ENCODE results near the gene NPIPB6. TPM values are rescaled to one million over a fixed set of nuclear protein-coding genes. Genes with fewer than 3 reads are reported as not detected.
A peak's percentile ranks its signal among the peaks of the same experiment; 100 is the strongest.

Gene NPIPB6
- total RNA-seq, 2 donors from 2014 or later, result 1.8 to 3.5 TPM

DNA sequence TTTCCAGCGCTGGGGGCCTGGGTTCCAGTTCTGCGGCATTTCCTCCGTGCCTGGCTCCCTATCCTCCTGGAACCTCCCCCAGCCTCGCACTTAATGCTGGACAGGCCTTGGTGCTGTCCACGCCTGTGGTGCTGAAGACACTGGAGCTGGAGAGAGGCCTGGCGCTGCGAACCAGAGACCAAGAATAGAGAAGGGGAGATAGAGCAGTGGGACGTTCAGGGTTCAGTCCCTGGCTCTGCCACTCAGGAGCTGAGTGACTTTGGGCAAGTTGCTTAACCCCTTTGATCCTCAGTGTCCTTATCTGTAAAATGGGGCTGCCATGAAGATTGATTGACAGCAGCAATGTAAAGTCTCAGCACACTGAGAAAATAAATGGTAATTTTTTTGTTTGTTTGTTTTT is 59.1 kb downstream of the NPIPB6 start:
- peak; percentile 87 for DNase-seq
- Histone ChIP-seq H3K27me3 (ENCODE audit: control insufficient read depth, insufficient read depth, low read length, poor library complexity, severe bottlenecking) (no peaks in the 10 kb centered on the region), H3K36me3 (ENCODE audit: control insufficient read depth, insufficient read depth, low read length) (peaks cover 26% of the 10 kb centered on the region), H3K9ac (ENCODE audit: extremely low read depth, low read length, poor library complexity, severe bottlenecking) (no peak overlapping the region), H3K9me3 (ENCODE audit: control insufficient read depth, low read length) (no peaks in the 10 kb centered on the region), H3K27ac (ENCODE audit: low read depth, low read length) (no peak overlapping the region), H3K4me1 (ENCODE audit: control insufficient read depth, insufficient read depth, low read length) (no peaks in the 10 kb centered on the region), H3K4me3 (ENCODE audit: low read length) (no peak overlapping the region)
- Mint-ChIP-seq H3K36me3 (ENCODE audit: low read depth) (peaks cover 49% of the 10 kb centered on the region), H3K4me3 (no peak overlapping the region), H3K4me1 (peaks cover 4% of the 10 kb centered on the region), H3K27me3 (ENCODE audit: insufficient read depth) (no peaks in the 10 kb centered on the region), H3K27ac (no peak overlapping the region), H3K9me3 (no peaks in the 10 kb centered on the region)
- TF ChIP-seq, protein P1, sequence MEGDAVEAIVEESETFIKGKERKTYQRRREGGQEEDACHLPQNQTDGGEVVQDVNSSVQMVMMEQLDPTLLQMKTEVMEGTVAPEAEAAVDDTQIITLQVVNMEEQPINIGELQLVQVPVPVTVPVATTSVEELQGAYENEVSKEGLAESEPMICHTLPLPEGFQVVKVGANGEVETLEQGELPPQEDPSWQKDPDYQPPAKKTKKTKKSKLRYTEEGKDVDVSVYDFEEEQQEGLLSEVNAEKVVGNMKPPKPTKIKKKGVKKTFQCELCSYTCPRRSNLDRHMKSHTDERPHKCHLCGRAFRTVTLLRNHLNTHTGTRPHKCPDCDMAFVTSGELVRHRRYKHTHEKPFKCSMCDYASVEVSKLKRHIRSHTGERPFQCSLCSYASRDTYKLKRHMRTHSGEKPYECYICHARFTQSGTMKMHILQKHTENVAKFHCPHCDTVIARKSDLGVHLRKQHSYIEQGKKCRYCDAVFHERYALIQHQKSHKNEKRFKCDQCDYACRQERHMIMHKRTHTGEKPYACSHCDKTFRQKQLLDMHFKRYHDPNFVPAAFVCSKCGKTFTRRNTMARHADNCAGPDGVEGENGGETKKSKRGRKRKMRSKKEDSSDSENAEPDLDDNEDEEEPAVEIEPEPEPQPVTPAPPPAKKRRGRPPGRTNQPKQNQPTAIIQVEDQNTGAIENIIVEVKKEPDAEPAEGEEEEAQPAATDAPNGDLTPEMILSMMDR (conservative IDR thresholded peaks at IDR 0.05), result no peak
- WGBS, 2 experiments (ENCODE audit: insufficient coverage in 1 of 2, insufficient read length in 1 of 2), result 89 to 92% methylated on average over 5 to 8 of the region's 8 CpGs

DNA sequence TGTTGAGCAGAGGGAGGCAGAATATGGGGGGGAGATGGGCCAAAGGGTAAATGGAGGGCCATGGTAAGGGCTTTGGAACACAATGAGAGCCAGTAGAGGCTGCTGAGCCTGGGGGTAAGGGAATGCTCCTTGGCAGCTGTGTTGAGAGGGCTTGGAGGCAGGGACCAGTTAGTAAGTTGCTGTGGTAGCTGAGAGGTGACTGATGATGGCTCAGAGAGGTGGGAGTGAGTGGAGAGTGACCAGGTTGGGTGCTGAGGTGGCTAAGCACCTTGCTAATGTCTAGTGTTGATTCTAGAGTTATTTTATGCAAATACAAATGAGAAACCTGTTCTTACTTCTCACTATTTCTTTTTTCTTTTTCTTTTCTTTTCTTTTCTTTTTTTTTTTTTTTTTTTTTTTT is 60.2 kb downstream of the NPIPB6 start:
- H3K9ac ChIP-seq (ENCODE audit: extremely low read depth, low read length, poor library complexity, severe bottlenecking), result no peak overlapping the region
- Mint-ChIP-seq H3K4me1 (peaks cover 9% of the 10 kb centered on the region), H3K27ac (no peak overlapping the region), H3K4me3 (no peak overlapping the region), H3K9me3 (no peaks in the 10 kb centered on the region), H3K36me3 (ENCODE audit: low read depth) (peaks cover 40% of the 10 kb centered on the region), H3K27me3 (ENCODE audit: insufficient read depth) (no peaks in the 10 kb centered on the region)
- peaks cover 17% of the 10 kb centered on the region for H3K36me3 ChIP-seq (ENCODE audit: control insufficient read depth, insufficient read depth, low read length)
- H3K4me3 ChIP-seq (ENCODE audit: low read length), result no peak overlapping the region
- TF ChIP-seq, protein P1 (conservative IDR thresholded peaks at IDR 0.05), result no peak
- no peak for DNase-seq
- peaks cover 6% of the 10 kb centered on the region for H3K4me1 ChIP-seq (ENCODE audit: control insufficient read depth, insufficient read depth, low read length)
- H3K27ac ChIP-seq (ENCODE audit: low read depth, low read length), result no peak overlapping the region
- H3K9me3 ChIP-seq (ENCODE audit: control insufficient read depth, low read length), result no peaks in the 10 kb centered on the region
- no peaks in the 10 kb centered on the region for H3K27me3 ChIP-seq (ENCODE audit: control insufficient read depth, insufficient read depth, low read length, poor library complexity, severe bottlenecking)

DNA sequence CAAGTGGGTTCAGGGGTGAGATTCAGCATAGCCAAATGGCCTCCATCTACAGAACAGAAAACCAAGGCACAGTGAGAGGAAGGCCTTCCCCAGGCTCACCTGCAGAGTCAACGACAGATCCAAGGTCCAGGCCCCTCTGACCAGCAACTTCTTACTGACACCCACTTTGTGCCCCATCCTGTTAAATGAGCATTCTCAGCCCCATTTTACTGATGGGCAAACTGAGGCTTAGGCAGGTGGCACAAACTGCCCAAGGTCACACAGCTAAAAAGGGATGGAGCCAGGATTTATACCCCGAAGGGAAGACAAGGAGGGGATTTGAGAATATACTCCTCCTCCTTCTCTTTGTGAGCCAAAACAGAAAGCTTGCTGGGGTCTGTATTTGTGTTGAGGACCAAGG is 61.7 kb downstream of the NPIPB6 start:
- H3K27me3 Mint-ChIP-seq (ENCODE audit: insufficient read depth), result no peaks in the 10 kb centered on the region
- peaks cover 18% of the 10 kb centered on the region for H3K4me1 Mint-ChIP-seq
- H3K9me3 Mint-ChIP-seq, result no peaks in the 10 kb centered on the region
- H3K36me3 ChIP-seq (ENCODE audit: control insufficient read depth, insufficient read depth, low read length), result peaks cover 16% of the 10 kb centered on the region
- peaks cover 11% of the 10 kb centered on the region for H3K4me1 ChIP-seq (ENCODE audit: control insufficient read depth, insufficient read depth, low read length)
- H3K4me3 Mint-ChIP-seq, result no peak overlapping the region
- H3K9me3 ChIP-seq (ENCODE audit: control insufficient read depth, low read length), result no peaks in the 10 kb centered on the region
- no peak overlapping the region for H3K27ac ChIP-seq (ENCODE audit: low read depth, low read length)
- no peak for DNase-seq
- WGBS, 2 experiments (ENCODE audit: insufficient coverage in 1 of 2, insufficient read length in 1 of 2), result 98 to 100% methylated on average over 1 to 2 of the region's 2 CpGs
- H3K4me3 ChIP-seq (ENCODE audit: low read length), result no peak overlapping the region
- H3K9ac ChIP-seq (ENCODE audit: extremely low read depth, low read length, poor library complexity, severe bottlenecking), result no peak overlapping the region
- no peak overlapping the region for H3K27ac Mint-ChIP-seq
- H3K36me3 Mint-ChIP-seq (ENCODE audit: low read depth), result peaks cover 37% of the 10 kb centered on the region
- no peaks in the 10 kb centered on the region for H3K27me3 ChIP-seq (ENCODE audit: control insufficient read depth, insufficient read depth, low read length, poor library complexity, severe bottlenecking)
- TF ChIP-seq, protein P1 (conservative IDR thresholded peaks at IDR 0.05), result no peak
